Left ventricle myocardium inferior (tissue), 1 donor: ENCODE results near the gene ADNP. TPM values are rescaled to one million over a fixed set of nuclear protein-coding genes. Genes with fewer than 3 reads are reported as not detected.

Experiments
- DNase-seq: peaks from one replicate; pipeline ENCODE4 v3.0.0-alpha.2; 2020
- H3K27ac ChIP-seq: fragments of 200-600 bp; replicated peaks from 2 replicates; pipeline ENCODE4 v1.8.0; 2021
- H3K27me3 ChIP-seq: fragments of 200-600 bp; 2 replicates; pipeline ENCODE4 v1.8.0; 2021; ENCODE audit warnings: low read depth
- H3K36me3 ChIP-seq: fragments of 200-600 bp; 2 replicates; pipeline ENCODE4 v1.8.0; 2021
- H3K4me1 ChIP-seq: fragments of 200-600 bp; 2 replicates; pipeline ENCODE4 v1.8.0; 2021
- H3K4me3 ChIP-seq: fragments of 200-600 bp; 2 replicates; pipeline ENCODE4 v1.8.0; 2021; ENCODE audit warnings: mild to moderate bottlenecking, moderate library complexity
- H3K9me3 ChIP-seq: fragments of 200-600 bp; replicated peaks from 2 replicates; pipeline ENCODE4 v1.8.0; 2021
- intact Hi-C: fragments of 100-400 bp; cut with micrococcal nuclease; formaldehyde crosslinking; loops from one replicate; pipeline ENCODE4 v1.11.0; 2022
- total RNA-seq: library from RNA; stranded (reverse); fragmentation: NEBNext Ultra II Directional; extraction: Animal tissue kit (Norgen Biotek cat#: 25700); gene quantifications from one replicate; pipeline ENCODE4 v1.2.1, GENCODE V29; 2021
- TF ChIP-seq, protein P1 (sequence below): fragments of 200-600 bp; IDR thresholded peaks from 2 replicates; pipeline ENCODE4 v1.8.0; 2021; ENCODE audit warnings: antibody characterized with exemption, mild to moderate bottlenecking, borderline replicate concordance
- donor health status: DM: no; HTN: yes; CAD: no; lungs with severe emphysema.

Gene ADNP
- total RNA-seq, 1 donor from 2014 or later, result 27.3 TPM

DNA sequence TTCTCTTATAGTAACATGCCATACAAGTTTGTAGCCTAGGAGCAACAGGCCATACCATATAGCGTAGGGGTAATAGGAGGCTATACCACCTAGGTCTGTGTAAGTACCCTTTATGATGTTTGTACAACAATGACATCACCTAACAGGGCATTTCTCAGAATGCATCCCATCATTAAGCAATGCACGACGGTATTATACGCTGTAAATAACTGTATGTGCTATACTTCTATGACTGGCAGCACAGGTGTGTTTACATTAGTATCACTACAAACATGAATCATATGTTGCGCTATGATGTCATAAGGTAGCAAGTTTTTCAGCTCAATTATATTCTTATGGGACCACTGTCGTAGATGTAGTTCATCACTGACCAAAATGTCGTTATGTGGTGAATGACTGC lies 31.0 kb downstream of the ADNP start:
- DNase-seq, result no peak
- Histone ChIP-seq H3K4me1 (peaks cover 23% of the 10 kb centered on the region), H3K9me3 (no peaks in the 10 kb centered on the region), H3K4me3 (no peak overlapping the region), H3K27me3 (no peaks in the 10 kb centered on the region), H3K27ac (no peak overlapping the region), H3K36me3 (peaks cover 65% of the 10 kb centered on the region)
- TF ChIP-seq, protein P1, sequence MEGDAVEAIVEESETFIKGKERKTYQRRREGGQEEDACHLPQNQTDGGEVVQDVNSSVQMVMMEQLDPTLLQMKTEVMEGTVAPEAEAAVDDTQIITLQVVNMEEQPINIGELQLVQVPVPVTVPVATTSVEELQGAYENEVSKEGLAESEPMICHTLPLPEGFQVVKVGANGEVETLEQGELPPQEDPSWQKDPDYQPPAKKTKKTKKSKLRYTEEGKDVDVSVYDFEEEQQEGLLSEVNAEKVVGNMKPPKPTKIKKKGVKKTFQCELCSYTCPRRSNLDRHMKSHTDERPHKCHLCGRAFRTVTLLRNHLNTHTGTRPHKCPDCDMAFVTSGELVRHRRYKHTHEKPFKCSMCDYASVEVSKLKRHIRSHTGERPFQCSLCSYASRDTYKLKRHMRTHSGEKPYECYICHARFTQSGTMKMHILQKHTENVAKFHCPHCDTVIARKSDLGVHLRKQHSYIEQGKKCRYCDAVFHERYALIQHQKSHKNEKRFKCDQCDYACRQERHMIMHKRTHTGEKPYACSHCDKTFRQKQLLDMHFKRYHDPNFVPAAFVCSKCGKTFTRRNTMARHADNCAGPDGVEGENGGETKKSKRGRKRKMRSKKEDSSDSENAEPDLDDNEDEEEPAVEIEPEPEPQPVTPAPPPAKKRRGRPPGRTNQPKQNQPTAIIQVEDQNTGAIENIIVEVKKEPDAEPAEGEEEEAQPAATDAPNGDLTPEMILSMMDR, result no peak
- intact Hi-C loops, result no loop called here

DNA sequence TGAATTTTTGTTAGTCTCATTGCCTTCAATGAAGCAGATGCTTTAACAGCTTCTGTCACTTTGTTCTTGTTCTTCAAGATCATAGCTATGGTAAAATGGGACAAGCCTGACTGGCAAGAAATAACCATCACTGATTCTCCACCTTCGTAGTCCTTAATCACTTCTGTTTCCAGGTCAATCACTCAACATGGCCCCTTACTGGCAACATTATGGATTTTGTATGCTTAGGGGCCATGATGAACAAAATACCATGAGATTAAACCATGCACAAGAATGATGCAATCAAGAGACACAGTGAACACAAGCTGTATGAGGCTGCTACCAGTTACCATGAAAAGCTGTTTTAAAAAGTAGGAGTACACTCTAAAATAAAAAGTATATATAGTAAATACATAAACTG lies 32.8 kb downstream of the ADNP start:
- Histone ChIP-seq H3K36me3 (peaks cover 75% of the 10 kb centered on the region), H3K4me1 (peaks cover 5% of the 10 kb centered on the region), H3K27me3 (no peaks in the 10 kb centered on the region), H3K9me3 (no peaks in the 10 kb centered on the region), H3K27ac (no peak overlapping the region), H3K4me3 (no peak overlapping the region)
- intact Hi-C loops, result no loop called here
- TF ChIP-seq, protein P1, result no peak
- DNase-seq, result no peak

DNA sequence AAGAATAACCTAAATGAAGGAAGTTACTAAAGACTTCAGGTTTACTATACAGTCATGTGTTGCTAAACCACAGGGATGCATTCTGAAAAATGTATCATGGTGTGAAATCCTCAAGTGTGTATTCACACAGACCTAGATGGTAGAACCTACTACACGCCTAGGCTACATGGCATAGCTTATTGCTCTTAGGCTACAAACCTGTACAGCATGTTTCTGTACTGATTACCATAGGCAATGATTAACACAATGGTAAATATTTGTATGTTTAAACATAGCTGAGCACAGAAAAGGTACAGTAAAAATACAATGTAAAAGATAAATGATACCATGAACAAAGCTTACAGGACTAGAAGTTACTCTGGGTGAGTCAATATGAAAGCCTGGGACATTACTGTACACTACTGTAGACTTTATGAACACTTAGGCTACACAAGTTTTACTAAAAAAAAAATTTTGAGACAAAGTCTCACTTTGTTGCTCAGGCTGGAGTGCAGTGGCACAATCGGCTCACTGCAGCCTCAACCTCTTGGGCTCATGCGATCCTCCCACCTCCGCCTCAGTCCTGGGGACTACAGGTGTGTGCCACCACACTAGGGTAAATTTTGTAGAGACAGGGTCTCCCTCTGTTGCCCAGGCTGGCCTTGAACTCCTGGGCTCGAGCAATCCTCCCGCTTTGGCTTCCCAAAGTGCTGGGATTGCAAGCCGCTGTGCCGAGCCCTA lies 36.0 kb downstream of the ADNP start:
- TF ChIP-seq, protein P1, result no peak
- no peak overlapping the region for H3K27ac ChIP-seq
- H3K4me3 ChIP-seq, result no peak overlapping the region
- DNase-seq, result no peak
- no peaks in the 10 kb centered on the region for H3K27me3 ChIP-seq
- H3K9me3 ChIP-seq, result no peaks in the 10 kb centered on the region
- intact Hi-C loops, result no loop called here
- peaks cover 84% of the 10 kb centered on the region for H3K36me3 ChIP-seq
- peaks cover 5% of the 10 kb centered on the region for H3K4me1 ChIP-seq

DNA sequence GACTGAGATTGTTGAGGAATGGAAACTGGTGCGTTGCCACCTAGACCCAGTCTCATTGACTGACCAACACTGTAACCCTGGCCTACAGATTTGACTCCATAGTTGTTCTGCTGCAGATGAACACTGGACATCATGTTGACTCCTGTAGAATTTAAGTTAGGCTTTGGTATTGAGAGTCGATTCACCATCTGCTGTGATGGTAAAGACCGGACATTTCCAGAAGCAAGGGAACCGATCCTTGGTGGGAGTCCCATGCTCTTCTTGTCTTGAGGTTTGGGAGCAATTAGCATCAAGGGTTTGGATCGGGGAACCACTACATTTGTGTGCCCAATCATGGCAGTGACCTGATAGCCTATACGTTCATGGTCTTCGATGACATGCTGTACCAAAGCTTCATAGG lies 37.6 kb downstream of the ADNP start:
- Histone ChIP-seq H3K4me3 (no peak overlapping the region), H3K27me3 (no peaks in the 10 kb centered on the region), H3K36me3 (peaks cover 80% of the 10 kb centered on the region), H3K4me1 (peaks cover 12% of the 10 kb centered on the region), H3K9me3 (no peaks in the 10 kb centered on the region), H3K27ac (no peak overlapping the region)
- TF ChIP-seq, protein P1, result no peak
- DNase-seq, result no peak
- intact Hi-C loops, result no loop called here

DNA sequence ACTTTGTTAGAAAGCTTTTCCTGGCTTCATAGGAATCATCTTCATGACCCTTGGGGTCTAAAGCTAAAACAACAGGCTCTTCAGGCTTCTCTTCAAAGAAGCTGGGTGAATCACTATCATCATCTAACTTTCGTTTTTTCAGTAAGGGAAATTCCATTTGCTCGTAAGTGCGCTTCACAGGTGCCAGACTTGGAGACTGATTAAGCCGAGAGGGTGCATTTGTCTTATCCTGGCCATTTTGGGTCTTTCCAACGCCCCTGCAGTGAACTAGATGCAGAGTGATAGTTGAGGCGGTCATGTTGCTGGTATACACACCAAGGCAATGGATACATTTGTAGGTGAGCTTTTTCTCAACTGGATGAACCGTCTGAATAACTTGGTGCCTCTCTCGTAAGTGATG lies 38.8 kb downstream of the ADNP start:
- Histone ChIP-seq H3K9me3 (no peaks in the 10 kb centered on the region), H3K4me1 (peaks cover 12% of the 10 kb centered on the region), H3K4me3 (no peak overlapping the region), H3K27me3 (no peaks in the 10 kb centered on the region), H3K36me3 (peaks cover 68% of the 10 kb centered on the region), H3K27ac (no peak overlapping the region)
- DNase-seq, result no peak
- intact Hi-C loops, result no loop called here
- TF ChIP-seq, protein P1, result no peak
